Panc1 (cell line): ENCODE results near the gene UNC13B. TPM values are rescaled to one million over a fixed set of nuclear protein-coding genes. Genes with fewer than 3 reads are reported as not detected.

Experiments used
- ATAC-seq: fragments of 200-7000 bp; cut with Tn5 transposase; 2 replicates; pipeline ENCODE4 v1.9.1; 2020; ENCODE audit warnings: mild to moderate bottlenecking, moderate library complexity
- BruUV-seq: library from RNA; stranded (reverse); fragments of 400-500 nt; replicated peaks from 2 replicates; lab custom pipeline; 2021; lab: Mats Ljungman, UMichigan
- CTCF ChIA-PET: fragments of 300-600 bp; sonication (Branson Sonifier 250); formaldehyde crosslinking; loops from one replicate; lab custom pipeline; 2022; ENCODE audit warnings: antibody characterized with exemption; lab: Charles Lee
- POLR2A ChIA-PET: fragments of 300-600 bp; sonication (Branson Sonifier 250); formaldehyde crosslinking; loops from one replicate; lab custom pipeline; 2022; ENCODE audit warnings: antibody characterized with exemption; lab: Charles Lee
- DNase-seq: peaks from one replicate; pipeline ENCODE4 v3.0.0-alpha.2; 2010; ENCODE audit warnings: low read depth, low spot score
- H3K27ac ChIP-seq: 2 replicates; pipeline ENCODE4 v1.5.1; 2011; ENCODE audit warnings: mild to moderate bottlenecking, low read length, inconsistent platforms
- H3K27me3 ChIP-seq: fragments of 200-500 bp; sonication (Bioruptor generic); 2 replicates; pipeline ENCODE4 v1.6.0; 2014; ENCODE audit warnings: low read length, inconsistent platforms; ENCODE audit not compliant: control insufficient read depth, insufficient read depth
- H3K36me3 ChIP-seq: fragments of 200-500 bp; sonication (Bioruptor generic); 2 replicates; pipeline ENCODE4 v1.5.1; 2014; ENCODE audit warnings: inconsistent platforms, mild to moderate bottlenecking, low read length, moderate library complexity; ENCODE audit not compliant: control insufficient read depth, insufficient read depth
- H3K4me1 ChIP-seq: 2 replicates; pipeline ENCODE4 v1.5.1; 2011; ENCODE audit warnings: inconsistent platforms, mild to moderate bottlenecking, low read length, moderate library complexity; ENCODE audit not compliant: control insufficient read depth, insufficient read depth
- H3K4me3 ChIP-seq, 2 experiments: 2 replicates each; pipeline ENCODE4 v1.5.1; 2011 to 2012; ENCODE audit warnings: low read depth in 2 of 2, low read length in 2 of 2, mild to moderate bottlenecking in 2 of 2, inconsistent platforms in 1 of 2, moderate library complexity in 1 of 2
- H3K9me3 ChIP-seq: fragments of 200-500 bp; sonication (Bioruptor generic); 2 replicates; pipeline ENCODE4 v1.5.1; 2014; ENCODE audit warnings: low read depth, mild to moderate bottlenecking, inconsistent platforms, low read length, moderate library complexity; ENCODE audit not compliant: control insufficient read depth, insufficient read depth
- POLR2AphosphoS5 ChIP-seq: IDR thresholded peaks from 2 replicates; pipeline ENCODE4 v1.6.1; 2012; ENCODE audit warnings: mild to moderate bottlenecking, low read depth, low read length, moderate library complexity
- SIN3A ChIP-seq: IDR thresholded peaks from 2 replicates; pipeline ENCODE4 v1.6.1; 2012; ENCODE audit warnings: low read depth, mild to moderate bottlenecking, low read length, moderate library complexity, borderline replicate concordance; ENCODE audit not compliant: insufficient read depth
- TCF7L2 ChIP-seq: IDR thresholded peaks from 2 replicates; pipeline ENCODE4 v1.6.1; 2011; ENCODE audit warnings: mild to moderate bottlenecking, low read depth, low read length, inconsistent platforms
- in situ Hi-C: cut with HindIII; loops from 2 replicates; pipeline ENCODE4 v1.10.0; 2016; ENCODE audit warnings: low sequenced_read_pairs, low pct_unique_long_range_greater_than_20kb
- intact Hi-C: fragments of 100-400 bp; cut with micrococcal nuclease; formaldehyde crosslinking; loops from one replicate; pipeline ENCODE4 v1.10.0; 2022; ENCODE audit not compliant: unreplicated experiment
- total RNA-seq: library from RNA; stranded (reverse); gene quantifications from one replicate; pipeline ENCODE4 v1.2.1, GENCODE V29; 2021; ENCODE audit not compliant: unreplicated experiment
- TF ChIP-seq, protein P1 (sequence below): fragments of 450-650 bp; IDR thresholded peaks from 2 replicates; pipeline ENCODE4 v1.5.1; 2017; ENCODE audit warnings: mild to moderate bottlenecking
- TF ChIP-seq, protein P2 (sequence below), 2 experiments: IDR thresholded peaks; 2 replicates each; pipeline ENCODE4 v1.6.1; 2011 to 2012; ENCODE audit warnings: low read depth in 2 of 2, control low read depth in 1 of 2, low read length in 1 of 2, mild to moderate bottlenecking in 1 of 2, moderate library complexity in 1 of 2; ENCODE audit not compliant: insufficient read depth in 1 of 2

The UNC13B gene
- total RNA-seq, 1 experiment from 2014 or later = 35.2 TPM

DNA sequence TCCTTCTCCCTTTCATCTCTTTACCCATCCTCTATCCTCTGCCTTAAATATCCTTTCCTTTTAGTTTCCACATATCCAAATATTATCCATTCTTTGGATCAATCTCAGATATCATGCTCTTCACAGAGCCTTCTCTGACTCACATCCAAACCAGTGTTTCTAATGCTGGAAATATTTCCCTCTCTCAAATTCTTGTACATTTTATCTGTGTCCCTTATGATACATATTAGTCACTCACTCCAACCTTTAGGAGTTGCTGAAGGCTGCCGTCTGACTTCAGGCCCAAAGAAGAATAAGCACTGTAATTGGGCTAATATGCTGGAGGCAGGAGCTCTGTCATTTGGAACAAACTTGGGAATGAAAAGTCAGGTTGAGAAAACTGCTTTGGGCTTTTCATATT lies 171.7 kb downstream of the UNC13B start:
- DNase-seq (no peak), ATAC-seq (no peak)
- H3K4me1 ChIP-seq = no peaks in the 10 kb centered on the region
- H3K27me3 ChIP-seq = no peaks in the 10 kb centered on the region
- no peaks in the 10 kb centered on the region for H3K9me3 ChIP-seq
- no peak overlapping the region for H3K27ac ChIP-seq
- in situ Hi-C loops (no loop called here), intact Hi-C loops (no loop called here)
- ChIA-PET CTCF (interaction anchor here (0.7 kb wide), 1 partner anchor 17 kb away, joined by 4 read pairs; no protein-coding TSS in a partner anchor), POLR2A (no interaction called here)
- H3K36me3 ChIP-seq = no peaks in the 10 kb centered on the region
- TF ChIP-seq SIN3A (no peak), POLR2AphosphoS5 (no peak), TCF7L2 (no peak)
- TF ChIP-seq, protein P1, sequence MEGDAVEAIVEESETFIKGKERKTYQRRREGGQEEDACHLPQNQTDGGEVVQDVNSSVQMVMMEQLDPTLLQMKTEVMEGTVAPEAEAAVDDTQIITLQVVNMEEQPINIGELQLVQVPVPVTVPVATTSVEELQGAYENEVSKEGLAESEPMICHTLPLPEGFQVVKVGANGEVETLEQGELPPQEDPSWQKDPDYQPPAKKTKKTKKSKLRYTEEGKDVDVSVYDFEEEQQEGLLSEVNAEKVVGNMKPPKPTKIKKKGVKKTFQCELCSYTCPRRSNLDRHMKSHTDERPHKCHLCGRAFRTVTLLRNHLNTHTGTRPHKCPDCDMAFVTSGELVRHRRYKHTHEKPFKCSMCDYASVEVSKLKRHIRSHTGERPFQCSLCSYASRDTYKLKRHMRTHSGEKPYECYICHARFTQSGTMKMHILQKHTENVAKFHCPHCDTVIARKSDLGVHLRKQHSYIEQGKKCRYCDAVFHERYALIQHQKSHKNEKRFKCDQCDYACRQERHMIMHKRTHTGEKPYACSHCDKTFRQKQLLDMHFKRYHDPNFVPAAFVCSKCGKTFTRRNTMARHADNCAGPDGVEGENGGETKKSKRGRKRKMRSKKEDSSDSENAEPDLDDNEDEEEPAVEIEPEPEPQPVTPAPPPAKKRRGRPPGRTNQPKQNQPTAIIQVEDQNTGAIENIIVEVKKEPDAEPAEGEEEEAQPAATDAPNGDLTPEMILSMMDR = no peak
- TF ChIP-seq, protein P2, sequence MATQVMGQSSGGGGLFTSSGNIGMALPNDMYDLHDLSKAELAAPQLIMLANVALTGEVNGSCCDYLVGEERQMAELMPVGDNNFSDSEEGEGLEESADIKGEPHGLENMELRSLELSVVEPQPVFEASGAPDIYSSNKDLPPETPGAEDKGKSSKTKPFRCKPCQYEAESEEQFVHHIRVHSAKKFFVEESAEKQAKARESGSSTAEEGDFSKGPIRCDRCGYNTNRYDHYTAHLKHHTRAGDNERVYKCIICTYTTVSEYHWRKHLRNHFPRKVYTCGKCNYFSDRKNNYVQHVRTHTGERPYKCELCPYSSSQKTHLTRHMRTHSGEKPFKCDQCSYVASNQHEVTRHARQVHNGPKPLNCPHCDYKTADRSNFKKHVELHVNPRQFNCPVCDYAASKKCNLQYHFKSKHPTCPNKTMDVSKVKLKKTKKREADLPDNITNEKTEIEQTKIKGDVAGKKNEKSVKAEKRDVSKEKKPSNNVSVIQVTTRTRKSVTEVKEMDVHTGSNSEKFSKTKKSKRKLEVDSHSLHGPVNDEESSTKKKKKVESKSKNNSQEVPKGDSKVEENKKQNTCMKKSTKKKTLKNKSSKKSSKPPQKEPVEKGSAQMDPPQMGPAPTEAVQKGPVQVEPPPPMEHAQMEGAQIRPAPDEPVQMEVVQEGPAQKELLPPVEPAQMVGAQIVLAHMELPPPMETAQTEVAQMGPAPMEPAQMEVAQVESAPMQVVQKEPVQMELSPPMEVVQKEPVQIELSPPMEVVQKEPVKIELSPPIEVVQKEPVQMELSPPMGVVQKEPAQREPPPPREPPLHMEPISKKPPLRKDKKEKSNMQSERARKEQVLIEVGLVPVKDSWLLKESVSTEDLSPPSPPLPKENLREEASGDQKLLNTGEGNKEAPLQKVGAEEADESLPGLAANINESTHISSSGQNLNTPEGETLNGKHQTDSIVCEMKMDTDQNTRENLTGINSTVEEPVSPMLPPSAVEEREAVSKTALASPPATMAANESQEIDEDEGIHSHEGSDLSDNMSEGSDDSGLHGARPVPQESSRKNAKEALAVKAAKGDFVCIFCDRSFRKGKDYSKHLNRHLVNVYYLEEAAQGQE (IDR thresholded peaks at IDR 0.05; ENCODE audit: insufficient read depth in 1 of 2, low read depth in 2 of 2, low read length in 1 of 2) = no peak
- BruUV-seq = no TSS peak
- H3K4me3 ChIP-seq = no peak overlapping the region

DNA sequence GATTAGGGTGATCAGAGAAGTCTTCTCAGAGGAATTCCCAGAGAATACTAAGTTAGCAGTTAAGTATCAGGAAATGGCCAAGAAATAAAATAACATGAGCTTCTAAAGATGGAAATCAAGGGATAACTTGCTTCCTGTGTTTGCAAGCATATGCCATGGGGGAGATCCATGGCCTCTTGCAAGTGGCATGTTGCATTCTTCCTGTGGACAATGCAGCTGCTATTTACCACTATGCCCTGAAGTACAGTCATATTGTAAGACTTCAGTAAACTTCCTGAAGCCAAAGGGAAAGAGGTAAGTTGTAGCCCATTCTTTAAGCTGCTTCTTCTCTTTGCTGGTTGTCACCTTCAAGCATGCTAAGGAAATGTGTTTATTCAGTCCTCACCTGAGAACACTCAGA lies 173.4 kb downstream of the UNC13B start:
- ChIA-PET POLR2A (no interaction called here), CTCF (no interaction called here)
- BruUV-seq = no TSS peak
- no peaks in the 10 kb centered on the region for H3K27me3 ChIP-seq
- TF ChIP-seq, protein P1 = no peak
- TF ChIP-seq, protein P2 (IDR thresholded peaks at IDR 0.05; ENCODE audit: insufficient read depth in 1 of 2, low read depth in 2 of 2, low read length in 1 of 2) = no peak
- no peak for TF ChIP-seq TCF7L2
- no peak for TF ChIP-seq POLR2AphosphoS5
- TF ChIP-seq SIN3A = no peak
- intact Hi-C loops (no loop called here), in situ Hi-C loops (no loop called here)
- no peaks in the 10 kb centered on the region for H3K9me3 ChIP-seq
- ATAC-seq (no peak), DNase-seq (no peak)
- no peak overlapping the region for H3K27ac ChIP-seq
- H3K36me3 ChIP-seq = no peaks in the 10 kb centered on the region
- no peaks in the 10 kb centered on the region for H3K4me1 ChIP-seq
- no peak overlapping the region for H3K4me3 ChIP-seq
